GM23338 (cell line): ENCODE data around the gene USH1G. TPM values are rescaled to one million over a fixed set of nuclear protein-coding genes. Genes with fewer than 3 reads are reported as not detected.

Experiments
- EZH2phosphoT487 ChIP-seq: fragments of 200-600 bp; sonication (generic); IDR thresholded peaks from one replicate; pipeline ENCODE4 v1.8.1; 2018; ENCODE audit warnings: antibody characterized with exemption; ENCODE audit not compliant: unreplicated experiment
- POLR2AphosphoS5 ChIP-seq: IDR thresholded peaks from 2 replicates; pipeline ENCODE4 v1.6.1; 2016; ENCODE audit warnings: antibody characterized with exemption, low read depth
- polyA plus RNA-seq: library from polyadenylated mRNA; unstranded; fragments of >200 nt; fragmentation: Nextera tagmentation; extraction: Ambion mirVana; gene quantifications from 2 replicates; pipeline ENCODE4 v1.2.1, GENCODE V29; 2016
- total RNA-seq: library from RNA; depleted of rRNA; stranded (reverse); fragments of >200 nt; shearing (Covaris generic); gene quantifications from 2 replicates; pipeline ENCODE4 v1.2.3, GENCODE V29; 2014
- TF ChIP-seq, protein P1 (sequence below), 2 experiments: fragments of 200-600 bp in 1 of 2; sonication (generic) in 1 of 2; conservative IDR thresholded peaks; 2 replicates each; pipeline versions ENCODE4 v1.5.1 to v1.6.1; 2016 to 2017; ENCODE audit warnings: antibody characterized with exemption in 2 of 2, low read depth in 2 of 2, mild to moderate bottlenecking in 2 of 2, moderate library complexity in 1 of 2
- TF ChIP-seq, protein P2 (sequence below): fragments of 250-450 bp; sonication (Bioruptor Pico); IDR thresholded peaks from 2 replicates; pipeline ENCODE4 v1.5.0; 2020; ENCODE audit warnings: mild to moderate bottlenecking, moderate library complexity

USH1G gene
- total and polyA plus RNA-seq, 2 experiments from 2014 or later = 0.34 to 1.7 TPM

GRCh38 chr17:74892974-74893911 is 29.8 kb downstream of the USH1G start, which contains the start of gene FADS6 (continued):
- TF ChIP-seq, protein P1, sequence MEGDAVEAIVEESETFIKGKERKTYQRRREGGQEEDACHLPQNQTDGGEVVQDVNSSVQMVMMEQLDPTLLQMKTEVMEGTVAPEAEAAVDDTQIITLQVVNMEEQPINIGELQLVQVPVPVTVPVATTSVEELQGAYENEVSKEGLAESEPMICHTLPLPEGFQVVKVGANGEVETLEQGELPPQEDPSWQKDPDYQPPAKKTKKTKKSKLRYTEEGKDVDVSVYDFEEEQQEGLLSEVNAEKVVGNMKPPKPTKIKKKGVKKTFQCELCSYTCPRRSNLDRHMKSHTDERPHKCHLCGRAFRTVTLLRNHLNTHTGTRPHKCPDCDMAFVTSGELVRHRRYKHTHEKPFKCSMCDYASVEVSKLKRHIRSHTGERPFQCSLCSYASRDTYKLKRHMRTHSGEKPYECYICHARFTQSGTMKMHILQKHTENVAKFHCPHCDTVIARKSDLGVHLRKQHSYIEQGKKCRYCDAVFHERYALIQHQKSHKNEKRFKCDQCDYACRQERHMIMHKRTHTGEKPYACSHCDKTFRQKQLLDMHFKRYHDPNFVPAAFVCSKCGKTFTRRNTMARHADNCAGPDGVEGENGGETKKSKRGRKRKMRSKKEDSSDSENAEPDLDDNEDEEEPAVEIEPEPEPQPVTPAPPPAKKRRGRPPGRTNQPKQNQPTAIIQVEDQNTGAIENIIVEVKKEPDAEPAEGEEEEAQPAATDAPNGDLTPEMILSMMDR (conservative IDR thresholded peaks at IDR 0.05; ENCODE audit: low read depth in 2 of 2) = no peak
- TF ChIP-seq EZH2phosphoT487 (no peak), POLR2AphosphoS5 (no peak)
- TF ChIP-seq, protein P2, sequence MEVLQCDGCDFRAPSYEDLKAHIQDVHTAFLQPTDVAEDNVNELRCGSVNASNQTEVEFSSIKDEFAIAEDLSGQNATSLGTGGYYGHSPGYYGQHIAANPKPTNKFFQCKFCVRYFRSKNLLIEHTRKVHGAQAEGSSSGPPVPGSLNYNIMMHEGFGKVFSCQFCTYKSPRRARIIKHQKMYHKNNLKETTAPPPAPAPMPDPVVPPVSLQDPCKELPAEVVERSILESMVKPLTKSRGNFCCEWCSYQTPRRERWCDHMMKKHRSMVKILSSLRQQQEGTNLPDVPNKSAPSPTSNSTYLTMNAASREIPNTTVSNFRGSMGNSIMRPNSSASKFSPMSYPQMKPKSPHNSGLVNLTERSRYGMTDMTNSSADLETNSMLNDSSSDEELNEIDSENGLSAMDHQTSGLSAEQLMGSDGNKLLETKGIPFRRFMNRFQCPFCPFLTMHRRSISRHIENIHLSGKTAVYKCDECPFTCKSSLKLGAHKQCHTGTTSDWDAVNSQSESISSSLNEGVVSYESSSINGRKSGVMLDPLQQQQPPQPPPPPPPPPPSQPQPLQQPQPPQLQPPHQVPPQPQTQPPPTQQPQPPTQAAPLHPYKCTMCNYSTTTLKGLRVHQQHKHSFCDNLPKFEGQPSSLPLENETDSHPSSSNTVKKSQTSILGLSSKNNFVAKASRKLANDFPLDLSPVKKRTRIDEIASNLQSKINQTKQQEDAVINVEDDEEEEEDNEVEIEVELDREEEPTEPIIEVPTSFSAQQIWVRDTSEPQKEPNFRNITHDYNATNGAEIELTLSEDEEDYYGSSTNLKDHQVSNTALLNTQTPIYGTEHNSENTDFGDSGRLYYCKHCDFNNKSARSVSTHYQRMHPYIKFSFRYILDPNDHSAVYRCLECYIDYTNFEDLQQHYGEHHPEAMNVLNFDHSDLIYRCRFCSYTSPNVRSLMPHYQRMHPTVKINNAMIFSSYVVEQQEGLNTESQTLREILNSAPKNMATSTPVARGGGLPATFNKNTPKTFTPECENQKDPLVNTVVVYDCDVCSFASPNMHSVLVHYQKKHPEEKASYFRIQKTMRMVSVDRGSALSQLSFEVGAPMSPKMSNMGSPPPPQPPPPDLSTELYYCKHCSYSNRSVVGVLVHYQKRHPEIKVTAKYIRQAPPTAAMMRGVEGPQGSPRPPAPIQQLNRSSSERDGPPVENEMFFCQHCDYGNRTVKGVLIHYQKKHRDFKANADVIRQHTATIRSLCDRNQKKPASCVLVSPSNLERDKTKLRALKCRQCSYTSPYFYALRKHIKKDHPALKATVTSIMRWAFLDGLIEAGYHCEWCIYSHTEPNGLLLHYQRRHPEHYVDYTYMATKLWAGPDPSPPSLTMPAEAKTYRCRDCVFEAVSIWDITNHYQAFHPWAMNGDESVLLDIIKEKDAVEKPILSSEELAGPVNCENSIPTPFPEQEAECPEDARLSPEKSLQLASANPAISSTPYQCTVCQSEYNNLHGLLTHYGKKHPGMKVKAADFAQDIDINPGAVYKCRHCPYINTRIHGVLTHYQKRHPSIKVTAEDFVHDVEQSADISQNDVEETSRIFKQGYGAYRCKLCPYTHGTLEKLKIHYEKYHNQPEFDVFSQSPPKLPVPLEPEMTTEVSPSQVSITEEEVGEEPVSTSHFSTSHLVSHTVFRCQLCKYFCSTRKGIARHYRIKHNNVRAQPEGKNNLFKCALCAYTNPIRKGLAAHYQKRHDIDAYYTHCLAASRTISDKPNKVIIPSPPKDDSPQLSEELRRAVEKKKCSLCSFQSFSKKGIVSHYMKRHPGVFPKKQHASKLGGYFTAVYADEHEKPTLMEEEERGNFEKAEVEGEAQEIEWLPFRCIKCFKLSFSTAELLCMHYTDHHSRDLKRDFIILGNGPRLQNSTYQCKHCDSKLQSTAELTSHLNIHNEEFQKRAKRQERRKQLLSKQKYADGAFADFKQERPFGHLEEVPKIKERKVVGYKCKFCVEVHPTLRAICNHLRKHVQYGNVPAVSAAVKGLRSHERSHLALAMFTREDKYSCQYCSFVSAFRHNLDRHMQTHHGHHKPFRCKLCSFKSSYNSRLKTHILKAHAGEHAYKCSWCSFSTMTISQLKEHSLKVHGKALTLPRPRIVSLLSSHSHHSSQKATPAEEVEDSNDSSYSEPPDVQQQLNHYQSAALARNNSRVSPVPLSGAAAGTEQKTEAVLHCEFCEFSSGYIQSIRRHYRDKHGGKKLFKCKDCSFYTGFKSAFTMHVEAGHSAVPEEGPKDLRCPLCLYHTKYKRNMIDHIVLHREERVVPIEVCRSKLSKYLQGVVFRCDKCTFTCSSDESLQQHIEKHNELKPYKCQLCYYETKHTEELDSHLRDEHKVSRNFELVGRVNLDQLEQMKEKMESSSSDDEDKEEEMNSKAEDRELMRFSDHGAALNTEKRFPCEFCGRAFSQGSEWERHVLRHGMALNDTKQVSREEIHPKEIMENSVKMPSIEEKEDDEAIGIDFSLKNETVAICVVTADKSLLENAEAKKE (CRISPR knock-in tag) = no peak
